GM23338 (cell line): ENCODE results near the gene AGAP1. TPM values are rescaled to one million over a fixed set of nuclear protein-coding genes. Genes with fewer than 3 reads are reported as not detected.

ENCODE experiments used
- ATAC-seq: fragments of 200-7000 bp; cut with Tn5 transposase; 3 replicates; pipeline ENCODE4 v1.9.1; 2020
- DNase-seq: peaks from one replicate; pipeline ENCODE4 v3.0.0-alpha.2; 2015; ENCODE audit warnings: low spot score
- H2AFZ ChIP-seq: fragments of 200-600 bp; sonication (generic); 2 replicates; pipeline ENCODE4 v1.8.0; 2016; ENCODE audit warnings: antibody characterized with exemption, mild to moderate bottlenecking, moderate library complexity
- H3F3A ChIP-seq: fragments of 200-600 bp; sonication (generic); replicated peaks from 2 replicates; pipeline ENCODE4 v1.8.0; 2017; ENCODE audit warnings: antibody characterized with exemption, mixed run types, low read depth
- H3K27ac ChIP-seq: fragments of 200-600 bp; sonication (generic); 2 replicates; pipeline ENCODE4 v1.6.1; 2016; ENCODE audit warnings: low read depth
- H3K27me3 ChIP-seq: fragments of 200-600 bp; sonication (generic); 2 replicates; pipeline ENCODE4 v1.8.0; 2016; ENCODE audit warnings: mild to moderate bottlenecking, mixed run types, moderate library complexity; ENCODE audit not compliant: insufficient read depth
- H3K36me3 ChIP-seq: fragments of 200-600 bp; sonication (generic); 2 replicates; pipeline ENCODE4 v1.8.0; 2016; ENCODE audit warnings: mild to moderate bottlenecking; ENCODE audit not compliant: insufficient read depth
- H3K4me1 ChIP-seq: fragments of 200-600 bp; sonication (generic); 2 replicates; pipeline ENCODE4 v1.8.0; 2016; ENCODE audit warnings: mild to moderate bottlenecking, moderate library complexity; ENCODE audit not compliant: insufficient read depth
- H3K4me2 ChIP-seq: fragments of 200-600 bp; sonication (generic); 2 replicates; pipeline ENCODE4 v1.7.1; 2017; ENCODE audit warnings: mixed run types
- H3K4me3 ChIP-seq: fragments of 200-600 bp; sonication (generic); 2 replicates; pipeline ENCODE4 v1.6.1; 2016; ENCODE audit warnings: mixed run types
- H3K79me2 ChIP-seq: fragments of 200-600 bp; sonication (generic); replicated peaks from 2 replicates; pipeline ENCODE4 v1.8.0; 2017; ENCODE audit warnings: mild to moderate bottlenecking; ENCODE audit not compliant: insufficient read depth
- H3K9me2 ChIP-seq: fragments of 200-600 bp; sonication (generic); 2 replicates; pipeline ENCODE4 v1.8.0; 2017; ENCODE audit not compliant: insufficient read depth
- H4K20me1 ChIP-seq: fragments of 200-600 bp; sonication (generic); replicated peaks from 2 replicates; pipeline ENCODE4 v1.8.0; 2017; ENCODE audit warnings: mild to moderate bottlenecking; ENCODE audit not compliant: insufficient read depth
- H3K27ac Mint-ChIP-seq: 2 replicates; pipeline ENCODE4 v1.8.0; 2020; ENCODE audit warnings: inconsistent platforms, mild to moderate bottlenecking, moderate library complexity, mixed read lengths
- H3K27me3 Mint-ChIP-seq: 3 replicates; pipeline ENCODE4 v1.8.0; 2022; ENCODE audit warnings: low read depth, mild to moderate bottlenecking, moderate library complexity, mixed read lengths, inconsistent platforms; ENCODE audit not compliant: insufficient read depth, poor library complexity
- H3K36me3 Mint-ChIP-seq: 3 replicates; pipeline ENCODE4 v1.8.0; 2021; ENCODE audit warnings: low read depth, mild to moderate bottlenecking, inconsistent platforms, moderate library complexity, mixed read lengths
- H3K4me1 Mint-ChIP-seq: 3 replicates; pipeline ENCODE4 v1.8.0; 2020; ENCODE audit warnings: mild to moderate bottlenecking, inconsistent platforms, mixed read lengths
- H3K4me3 Mint-ChIP-seq: 3 replicates; pipeline ENCODE4 v1.8.0; 2021; ENCODE audit warnings: moderate library complexity, mild to moderate bottlenecking, inconsistent platforms, mixed read lengths
- H3K9me3 Mint-ChIP-seq: 3 replicates; pipeline ENCODE4 v1.8.0; 2020; ENCODE audit warnings: moderate library complexity, mild to moderate bottlenecking, inconsistent platforms, mixed read lengths
- CREB1 ChIP-seq: fragments of 250-450 bp; sonication (Bioruptor Pico); IDR thresholded peaks from 2 replicates; pipeline ENCODE4 v1.5.0; 2020; ENCODE audit warnings: low read depth, mild to moderate bottlenecking, moderate library complexity
- EZH2 ChIP-seq: fragments of 200-600 bp; sonication (generic); IDR thresholded peaks from one replicate; pipeline ENCODE4 v1.8.0; 2017; ENCODE audit warnings: antibody characterized with exemption, mild to moderate bottlenecking, low read depth; ENCODE audit not compliant: unreplicated experiment
- JUNB ChIP-seq: IDR thresholded peaks from one replicate; pipeline ENCODE4 v1.6.1; 2016; ENCODE audit warnings: antibody characterized with exemption; ENCODE audit not compliant: unreplicated experiment
- NANOG ChIP-seq: IDR thresholded peaks from 2 replicates; pipeline ENCODE4 v1.6.1; 2016; ENCODE audit warnings: antibody characterized with exemption, borderline replicate concordance
- POLR2AphosphoS5 ChIP-seq: IDR thresholded peaks from 2 replicates; pipeline ENCODE4 v1.6.1; 2016; ENCODE audit warnings: antibody characterized with exemption, low read depth
- polyA plus RNA-seq: library from polyadenylated mRNA; unstranded; fragments of >200 nt; fragmentation: Nextera tagmentation; extraction: Ambion mirVana; gene quantifications from 2 replicates; pipeline ENCODE4 v1.2.1, GENCODE V29; 2016
- total RNA-seq: library from RNA; depleted of rRNA; stranded (reverse); fragments of >200 nt; shearing (Covaris generic); gene quantifications from 2 replicates; pipeline ENCODE4 v1.2.3, GENCODE V29; 2014
- TF ChIP-seq, protein P1 (sequence below): fragments of 250-450 bp; sonication (Bioruptor Pico); IDR thresholded peaks from 2 replicates; pipeline ENCODE4 v1.5.0; 2020; ENCODE audit warnings: mild to moderate bottlenecking, moderate library complexity
- TF ChIP-seq, protein P2 (sequence below): IDR thresholded peaks from one replicate; pipeline ENCODE4 v1.6.1; 2018; ENCODE audit warnings: antibody characterized with exemption; ENCODE audit not compliant: unreplicated experiment
- TF ChIP-seq, protein P3 (sequence below): IDR thresholded peaks from 2 replicates; pipeline ENCODE4 v1.6.1; 2016; ENCODE audit warnings: antibody characterized with exemption

Gene AGAP1
- total and polyA plus RNA-seq, 2 experiments from 2014 or later: 13.3 to 27.9 TPM

DNA sequence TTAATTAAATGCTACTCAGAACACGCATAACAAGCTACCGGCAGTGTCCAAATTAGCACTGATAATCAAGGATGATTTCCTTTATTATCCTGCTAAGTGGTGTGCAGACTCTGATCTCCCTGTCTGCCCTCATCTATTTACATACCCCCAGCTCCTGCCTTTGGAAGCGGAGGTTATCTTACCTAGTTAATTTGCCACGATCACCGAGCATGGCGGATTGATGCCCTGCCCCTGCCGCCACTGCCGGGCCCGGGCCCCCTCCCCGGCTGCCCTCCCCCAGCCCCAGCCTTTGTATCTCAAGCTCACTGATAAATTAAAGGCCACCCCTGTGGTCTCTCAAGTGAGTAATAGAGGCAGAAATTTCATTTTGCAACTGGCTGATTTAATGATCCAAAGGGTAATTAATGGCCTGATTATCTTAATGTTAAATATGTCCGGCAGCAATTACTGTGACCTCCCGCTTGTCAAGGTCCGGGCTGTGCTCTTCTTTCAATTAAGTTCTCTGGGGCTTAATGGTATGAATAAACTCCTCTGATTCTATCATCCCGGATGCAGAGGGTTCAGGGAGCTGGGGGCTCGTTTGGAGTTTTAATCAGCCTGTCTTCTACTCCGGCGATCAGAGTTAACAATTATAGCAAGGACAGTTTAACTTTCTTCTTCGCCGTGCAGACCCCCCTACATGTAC, 560.9 kb downstream of the AGAP1 start (continued):
- no peak for TF ChIP-seq NANOG
- no peak for TF ChIP-seq EZH2
- TF ChIP-seq POLR2AphosphoS5: no peak
- TF ChIP-seq CREB1 (CRISPR knock-in tag): no peak
- TF ChIP-seq, protein P1, sequence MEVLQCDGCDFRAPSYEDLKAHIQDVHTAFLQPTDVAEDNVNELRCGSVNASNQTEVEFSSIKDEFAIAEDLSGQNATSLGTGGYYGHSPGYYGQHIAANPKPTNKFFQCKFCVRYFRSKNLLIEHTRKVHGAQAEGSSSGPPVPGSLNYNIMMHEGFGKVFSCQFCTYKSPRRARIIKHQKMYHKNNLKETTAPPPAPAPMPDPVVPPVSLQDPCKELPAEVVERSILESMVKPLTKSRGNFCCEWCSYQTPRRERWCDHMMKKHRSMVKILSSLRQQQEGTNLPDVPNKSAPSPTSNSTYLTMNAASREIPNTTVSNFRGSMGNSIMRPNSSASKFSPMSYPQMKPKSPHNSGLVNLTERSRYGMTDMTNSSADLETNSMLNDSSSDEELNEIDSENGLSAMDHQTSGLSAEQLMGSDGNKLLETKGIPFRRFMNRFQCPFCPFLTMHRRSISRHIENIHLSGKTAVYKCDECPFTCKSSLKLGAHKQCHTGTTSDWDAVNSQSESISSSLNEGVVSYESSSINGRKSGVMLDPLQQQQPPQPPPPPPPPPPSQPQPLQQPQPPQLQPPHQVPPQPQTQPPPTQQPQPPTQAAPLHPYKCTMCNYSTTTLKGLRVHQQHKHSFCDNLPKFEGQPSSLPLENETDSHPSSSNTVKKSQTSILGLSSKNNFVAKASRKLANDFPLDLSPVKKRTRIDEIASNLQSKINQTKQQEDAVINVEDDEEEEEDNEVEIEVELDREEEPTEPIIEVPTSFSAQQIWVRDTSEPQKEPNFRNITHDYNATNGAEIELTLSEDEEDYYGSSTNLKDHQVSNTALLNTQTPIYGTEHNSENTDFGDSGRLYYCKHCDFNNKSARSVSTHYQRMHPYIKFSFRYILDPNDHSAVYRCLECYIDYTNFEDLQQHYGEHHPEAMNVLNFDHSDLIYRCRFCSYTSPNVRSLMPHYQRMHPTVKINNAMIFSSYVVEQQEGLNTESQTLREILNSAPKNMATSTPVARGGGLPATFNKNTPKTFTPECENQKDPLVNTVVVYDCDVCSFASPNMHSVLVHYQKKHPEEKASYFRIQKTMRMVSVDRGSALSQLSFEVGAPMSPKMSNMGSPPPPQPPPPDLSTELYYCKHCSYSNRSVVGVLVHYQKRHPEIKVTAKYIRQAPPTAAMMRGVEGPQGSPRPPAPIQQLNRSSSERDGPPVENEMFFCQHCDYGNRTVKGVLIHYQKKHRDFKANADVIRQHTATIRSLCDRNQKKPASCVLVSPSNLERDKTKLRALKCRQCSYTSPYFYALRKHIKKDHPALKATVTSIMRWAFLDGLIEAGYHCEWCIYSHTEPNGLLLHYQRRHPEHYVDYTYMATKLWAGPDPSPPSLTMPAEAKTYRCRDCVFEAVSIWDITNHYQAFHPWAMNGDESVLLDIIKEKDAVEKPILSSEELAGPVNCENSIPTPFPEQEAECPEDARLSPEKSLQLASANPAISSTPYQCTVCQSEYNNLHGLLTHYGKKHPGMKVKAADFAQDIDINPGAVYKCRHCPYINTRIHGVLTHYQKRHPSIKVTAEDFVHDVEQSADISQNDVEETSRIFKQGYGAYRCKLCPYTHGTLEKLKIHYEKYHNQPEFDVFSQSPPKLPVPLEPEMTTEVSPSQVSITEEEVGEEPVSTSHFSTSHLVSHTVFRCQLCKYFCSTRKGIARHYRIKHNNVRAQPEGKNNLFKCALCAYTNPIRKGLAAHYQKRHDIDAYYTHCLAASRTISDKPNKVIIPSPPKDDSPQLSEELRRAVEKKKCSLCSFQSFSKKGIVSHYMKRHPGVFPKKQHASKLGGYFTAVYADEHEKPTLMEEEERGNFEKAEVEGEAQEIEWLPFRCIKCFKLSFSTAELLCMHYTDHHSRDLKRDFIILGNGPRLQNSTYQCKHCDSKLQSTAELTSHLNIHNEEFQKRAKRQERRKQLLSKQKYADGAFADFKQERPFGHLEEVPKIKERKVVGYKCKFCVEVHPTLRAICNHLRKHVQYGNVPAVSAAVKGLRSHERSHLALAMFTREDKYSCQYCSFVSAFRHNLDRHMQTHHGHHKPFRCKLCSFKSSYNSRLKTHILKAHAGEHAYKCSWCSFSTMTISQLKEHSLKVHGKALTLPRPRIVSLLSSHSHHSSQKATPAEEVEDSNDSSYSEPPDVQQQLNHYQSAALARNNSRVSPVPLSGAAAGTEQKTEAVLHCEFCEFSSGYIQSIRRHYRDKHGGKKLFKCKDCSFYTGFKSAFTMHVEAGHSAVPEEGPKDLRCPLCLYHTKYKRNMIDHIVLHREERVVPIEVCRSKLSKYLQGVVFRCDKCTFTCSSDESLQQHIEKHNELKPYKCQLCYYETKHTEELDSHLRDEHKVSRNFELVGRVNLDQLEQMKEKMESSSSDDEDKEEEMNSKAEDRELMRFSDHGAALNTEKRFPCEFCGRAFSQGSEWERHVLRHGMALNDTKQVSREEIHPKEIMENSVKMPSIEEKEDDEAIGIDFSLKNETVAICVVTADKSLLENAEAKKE (CRISPR knock-in tag): no peak
- no peak for TF ChIP-seq JUNB

DNA sequence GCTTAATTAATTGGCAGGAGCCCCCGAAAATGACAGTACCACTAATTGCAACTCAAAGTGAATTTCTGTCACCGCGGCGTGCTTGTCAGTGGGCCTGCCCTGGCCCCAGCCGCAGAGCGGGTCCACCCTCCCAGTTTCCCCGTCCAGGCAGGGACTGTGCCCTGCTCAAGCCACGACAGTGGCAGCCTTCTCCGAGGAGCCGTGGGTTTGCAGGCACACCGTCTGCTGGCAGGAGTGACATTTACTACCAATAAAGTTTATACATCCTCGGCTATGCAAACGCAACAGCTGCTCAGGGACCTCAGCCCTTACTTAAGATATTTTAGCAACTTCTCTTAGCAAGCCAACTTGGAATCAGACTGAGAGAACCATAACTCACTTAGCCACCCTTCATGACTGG, 561.6 kb downstream of the AGAP1 start:
- Histone ChIP-seq H3K36me3 (no peaks in the 10 kb centered on the region), H3K4me1 (peaks cover 38% of the 10 kb centered on the region), H2AFZ (no peak overlapping the region), H3K9me2 (no peaks in the 10 kb centered on the region), H3K79me2 (no peaks in the 10 kb centered on the region), H3K4me3 (no peak overlapping the region), H3F3A (no peaks in the 10 kb centered on the region; the same call in 1 of the 2 replicates), H4K20me1 (no peaks in the 10 kb centered on the region; the same call in 1 of the 2 replicates), H3K4me2 (peak overlapping the region; percentile 34; the same call in 1 of the 2 replicates), H3K27me3 (no peaks in the 10 kb centered on the region), H3K27ac (no peak overlapping the region)
- ATAC-seq: no peak
- no peak for TF ChIP-seq CREB1 (CRISPR knock-in tag)
- TF ChIP-seq, protein P2, sequence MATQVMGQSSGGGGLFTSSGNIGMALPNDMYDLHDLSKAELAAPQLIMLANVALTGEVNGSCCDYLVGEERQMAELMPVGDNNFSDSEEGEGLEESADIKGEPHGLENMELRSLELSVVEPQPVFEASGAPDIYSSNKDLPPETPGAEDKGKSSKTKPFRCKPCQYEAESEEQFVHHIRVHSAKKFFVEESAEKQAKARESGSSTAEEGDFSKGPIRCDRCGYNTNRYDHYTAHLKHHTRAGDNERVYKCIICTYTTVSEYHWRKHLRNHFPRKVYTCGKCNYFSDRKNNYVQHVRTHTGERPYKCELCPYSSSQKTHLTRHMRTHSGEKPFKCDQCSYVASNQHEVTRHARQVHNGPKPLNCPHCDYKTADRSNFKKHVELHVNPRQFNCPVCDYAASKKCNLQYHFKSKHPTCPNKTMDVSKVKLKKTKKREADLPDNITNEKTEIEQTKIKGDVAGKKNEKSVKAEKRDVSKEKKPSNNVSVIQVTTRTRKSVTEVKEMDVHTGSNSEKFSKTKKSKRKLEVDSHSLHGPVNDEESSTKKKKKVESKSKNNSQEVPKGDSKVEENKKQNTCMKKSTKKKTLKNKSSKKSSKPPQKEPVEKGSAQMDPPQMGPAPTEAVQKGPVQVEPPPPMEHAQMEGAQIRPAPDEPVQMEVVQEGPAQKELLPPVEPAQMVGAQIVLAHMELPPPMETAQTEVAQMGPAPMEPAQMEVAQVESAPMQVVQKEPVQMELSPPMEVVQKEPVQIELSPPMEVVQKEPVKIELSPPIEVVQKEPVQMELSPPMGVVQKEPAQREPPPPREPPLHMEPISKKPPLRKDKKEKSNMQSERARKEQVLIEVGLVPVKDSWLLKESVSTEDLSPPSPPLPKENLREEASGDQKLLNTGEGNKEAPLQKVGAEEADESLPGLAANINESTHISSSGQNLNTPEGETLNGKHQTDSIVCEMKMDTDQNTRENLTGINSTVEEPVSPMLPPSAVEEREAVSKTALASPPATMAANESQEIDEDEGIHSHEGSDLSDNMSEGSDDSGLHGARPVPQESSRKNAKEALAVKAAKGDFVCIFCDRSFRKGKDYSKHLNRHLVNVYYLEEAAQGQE: no peak
- TF ChIP-seq, protein P3, sequence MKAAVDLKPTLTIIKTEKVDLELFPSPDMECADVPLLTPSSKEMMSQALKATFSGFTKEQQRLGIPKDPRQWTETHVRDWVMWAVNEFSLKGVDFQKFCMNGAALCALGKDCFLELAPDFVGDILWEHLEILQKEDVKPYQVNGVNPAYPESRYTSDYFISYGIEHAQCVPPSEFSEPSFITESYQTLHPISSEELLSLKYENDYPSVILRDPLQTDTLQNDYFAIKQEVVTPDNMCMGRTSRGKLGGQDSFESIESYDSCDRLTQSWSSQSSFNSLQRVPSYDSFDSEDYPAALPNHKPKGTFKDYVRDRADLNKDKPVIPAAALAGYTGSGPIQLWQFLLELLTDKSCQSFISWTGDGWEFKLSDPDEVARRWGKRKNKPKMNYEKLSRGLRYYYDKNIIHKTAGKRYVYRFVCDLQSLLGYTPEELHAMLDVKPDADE: no peak
- Mint-ChIP-seq H3K4me3 (no peak overlapping the region), H3K9me3 (peaks cover 3% of the 10 kb centered on the region; the same call in 2 of the 3 replicates), H3K36me3 (peaks cover 17% of the 10 kb centered on the region), H3K27me3 (peaks cover 22% of the 10 kb centered on the region), H3K4me1 (peaks cover 60% of the 10 kb centered on the region), H3K27ac (no peak overlapping the region)
- no peak for DNase-seq
